ENCODE results near the gene STX8. TPM values are rescaled to one million over a fixed set of nuclear protein-coding genes. Genes with fewer than 3 reads are reported as not detected.
"Not testable (repeated sequence)": the region's sequence is repeated elsewhere in the genome, so short reads cannot be mapped to it uniquely, and the experiment has no call there.

Gene STX8
- total RNA-seq, 1 donor from 2014 or later, result 63.6 TPM

GRCh38 chr17:9557857-9558256 is 17.8 kb downstream of the STX8 start:
- FAIRE-seq, result no peak

GRCh38 chr17:9557161-9557755 is 18.4 kb downstream of the STX8 start:
- DNase-seq (ENCODE audit: low spot score in 2 of 2) (peak in 1 of 2 donors; percentile 28), FAIRE-seq (no peak)

More at GRCh38 chr17:9557857-9558256, 17.8 kb downstream of the STX8 start:
- DNase-seq (ENCODE audit: low spot score in 2 of 2), result no peak

GRCh38 chr17:9554715-9555114 is 20.9 kb downstream of the STX8 start:
- FAIRE-seq; DNase-seq (ENCODE audit: low spot score in 2 of 2): not testable (repeated sequence)

GRCh38 chr17:9553596-9553995 is 22.0 kb downstream of the STX8 start:
- FAIRE-seq (no peak), DNase-seq (ENCODE audit: low spot score in 2 of 2) (no peak)

GRCh38 chr17:9553181-9553580 is 22.4 kb downstream of the STX8 start:
- FAIRE-seq (no peak), DNase-seq (ENCODE audit: low spot score in 2 of 2) (no peak)

GRCh38 chr17:9549215-9549614 is 26.4 kb downstream of the STX8 start:
- DNase-seq (ENCODE audit: low spot score in 2 of 2) (no peak), FAIRE-seq (no peak)

- FAIRE-seq (no peak), DNase-seq (ENCODE audit: low spot score in 2 of 2) (no peak)
Observed at GRCh38 chr17:9544221-9544620, 31.4 kb downstream of the STX8 start.

GRCh38 chr17:9541718-9542117 is 33.9 kb downstream of the STX8 start:
- FAIRE-seq (no peak), DNase-seq (ENCODE audit: low spot score in 2 of 2) (no peak)

- DNase-seq (ENCODE audit: low spot score in 2 of 2) (no peak), FAIRE-seq (no peak)
Observed at GRCh38 chr17:9538626-9539025, 37.0 kb downstream of the STX8 start.

GRCh38 chr17:9537177-9537776 is 38.3 kb downstream of the STX8 start:
- FAIRE-seq, result no peak

GRCh38 chr17:9536061-9536460 is 39.6 kb downstream of the STX8 start:
- no peak for FAIRE-seq
- DNase-seq (ENCODE audit: low spot score in 2 of 2), result no peak

More at GRCh38 chr17:9537177-9537776, 38.3 kb downstream of the STX8 start:
- no peak for DNase-seq (ENCODE audit: low spot score in 2 of 2)

- FAIRE-seq (no peak), DNase-seq (ENCODE audit: low spot score in 2 of 2) (no peak)
Observed at GRCh38 chr17:9533441-9533840, 42.2 kb downstream of the STX8 start.

GRCh38 chr17:9532715-9533114 is 42.9 kb downstream of the STX8 start:
- FAIRE-seq (no peak), DNase-seq (ENCODE audit: low spot score in 2 of 2) (no peak)

GRCh38 chr17:9531034-9531433 is 44.6 kb downstream of the STX8 start:
- DNase-seq (ENCODE audit: low spot score in 2 of 2) (no peak), FAIRE-seq (no peak)

- peak in 1 of 2 donors; percentile 33 for DNase-seq (ENCODE audit: low spot score in 2 of 2)
- FAIRE-seq, result no peak
Observed at GRCh38 chr17:9529033-9529700, 46.5 kb downstream of the STX8 start.

GRCh38 chr17:9527788-9528187 is 47.8 kb downstream of the STX8 start:
- FAIRE-seq (no peak), DNase-seq (ENCODE audit: low spot score in 2 of 2) (no peak)

GRCh38 chr17:9522074-9522473 is 53.5 kb downstream of the STX8 start:
- FAIRE-seq (peak; percentile 13), DNase-seq (ENCODE audit: low spot score in 2 of 2) (peak; percentile 24 to 43)

GRCh38 chr17:9521062-9521461 is 54.6 kb downstream of the STX8 start:
- FAIRE-seq, result no peak

GRCh38 chr17:9520649-9521048 is 55.0 kb downstream of the STX8 start:
- DNase-seq (ENCODE audit: low spot score in 2 of 2) (no peak), FAIRE-seq (no peak)

More at GRCh38 chr17:9521062-9521461, 54.6 kb downstream of the STX8 start:
- DNase-seq (ENCODE audit: low spot score in 2 of 2), result no peak

- DNase-seq (ENCODE audit: low spot score in 2 of 2) (no peak), FAIRE-seq (no peak)
Observed at GRCh38 chr17:9519583-9520272, 55.9 kb downstream of the STX8 start.

GRCh38 chr17:9517396-9517795 is 58.2 kb downstream of the STX8 start:
- no peak for DNase-seq (ENCODE audit: low spot score in 2 of 2)
- FAIRE-seq, result no peak

All from frontal cortex (tissue), 4 donors.